GM21367 (cell line): ENCODE results near the gene PCNX4.

ENCODE experiments used
- ATAC-seq: cut with Tn5 transposase; IDR thresholded peaks from one replicate; pipeline ENCODE4 v1.9.1; 2021; ENCODE audit not compliant: unreplicated experiment

PCNX4 gene

DNA sequence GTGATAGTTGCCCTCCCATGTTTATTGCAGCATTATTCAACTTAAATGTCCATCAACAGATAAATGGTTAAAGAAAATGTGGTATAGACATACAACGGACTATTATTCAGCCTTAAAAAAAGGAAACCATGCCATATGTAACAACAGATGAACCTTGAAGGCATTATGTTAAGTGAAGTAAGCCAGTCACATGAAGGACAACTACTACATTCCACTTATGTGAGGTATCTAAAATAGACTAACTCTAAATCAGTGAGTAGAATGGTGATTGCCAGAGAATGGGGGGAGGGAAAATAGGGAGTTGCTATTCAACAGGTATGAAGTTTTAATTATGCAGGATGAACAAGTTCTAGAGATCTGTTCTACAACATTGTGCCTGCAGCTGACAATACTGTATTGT lies 10.1 kb downstream of the PCNX4 start:
- ATAC-seq, result no peak

DNA sequence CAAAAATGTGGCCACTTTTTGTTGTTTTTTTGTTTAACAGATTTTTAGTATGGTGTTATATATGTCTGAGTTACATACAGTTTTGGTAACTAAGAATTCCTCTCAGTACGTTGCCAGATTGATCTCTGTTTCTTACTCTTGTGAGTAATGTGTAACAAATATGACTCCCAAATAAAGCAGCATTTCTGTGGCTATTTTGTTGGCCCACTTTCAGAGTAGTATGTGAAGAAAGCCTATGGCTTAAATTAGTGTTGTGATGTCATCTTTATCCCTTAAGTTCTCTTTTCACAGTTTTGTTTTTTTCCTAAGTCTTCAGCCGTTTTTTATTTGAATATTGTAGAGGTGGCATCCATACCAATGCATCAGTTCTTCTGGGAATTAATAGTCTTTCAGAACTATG lies 10.7 kb downstream of the PCNX4 start:
- ATAC-seq, result no peak

DNA sequence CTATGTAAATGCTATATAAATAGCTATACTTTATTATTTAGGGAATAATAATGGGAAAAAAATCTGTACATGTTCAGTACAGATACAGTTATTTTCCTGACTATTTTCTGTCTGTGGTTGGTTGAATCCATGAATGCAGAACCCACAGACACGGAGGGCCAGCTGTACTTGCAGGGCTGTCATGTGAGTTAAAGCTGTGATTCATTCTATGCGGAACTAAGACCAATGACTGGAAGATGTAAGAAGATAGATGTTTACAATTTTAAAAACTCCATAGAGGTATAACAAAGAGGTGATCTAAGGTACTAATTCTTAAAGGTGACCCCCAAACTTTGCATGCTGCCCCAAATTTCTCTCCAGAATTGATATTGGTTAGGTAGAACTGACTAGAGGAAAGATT lies 14.6 kb downstream of the PCNX4 start:
- ATAC-seq, result no peak

DNA sequence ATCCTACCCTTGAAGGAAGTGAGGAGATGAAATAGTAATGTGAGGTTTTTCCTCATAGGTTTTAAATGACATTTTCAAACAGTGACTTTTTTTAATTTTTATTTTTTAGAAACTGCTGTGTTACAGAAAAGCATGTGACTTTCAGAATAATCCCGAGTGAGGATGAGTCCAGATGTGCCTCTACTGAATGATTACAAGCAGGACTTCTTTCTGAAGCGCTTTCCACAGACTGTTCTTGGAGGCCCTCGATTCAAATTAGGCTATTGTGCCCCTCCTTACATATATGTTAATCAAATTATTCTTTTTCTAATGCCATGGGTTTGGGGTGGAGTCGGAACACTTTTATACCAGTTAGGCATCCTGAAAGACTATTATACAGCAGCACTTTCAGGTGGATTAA lies 15.8 kb downstream of the PCNX4 start:
- ATAC-seq, result no peak

DNA sequence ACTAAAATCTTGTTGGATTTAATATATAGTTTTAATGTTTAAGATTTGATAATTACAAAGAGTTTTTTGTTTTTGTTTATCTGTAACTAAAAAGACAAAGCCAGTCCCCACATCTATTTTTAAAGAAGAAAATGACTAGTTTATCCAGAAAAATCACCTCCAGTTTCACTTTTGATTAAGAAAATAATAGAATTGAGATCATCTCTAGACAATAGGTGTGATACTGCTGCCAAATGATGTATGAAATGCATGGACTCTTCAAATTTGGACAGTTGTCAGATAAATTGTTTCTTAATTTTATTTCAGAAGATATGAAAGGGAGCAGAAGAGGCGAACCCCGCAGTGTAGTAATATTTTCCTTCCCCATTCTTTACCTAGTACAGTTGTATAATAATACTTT lies 20.0 kb downstream of the PCNX4 start:
- no peak for ATAC-seq

DNA sequence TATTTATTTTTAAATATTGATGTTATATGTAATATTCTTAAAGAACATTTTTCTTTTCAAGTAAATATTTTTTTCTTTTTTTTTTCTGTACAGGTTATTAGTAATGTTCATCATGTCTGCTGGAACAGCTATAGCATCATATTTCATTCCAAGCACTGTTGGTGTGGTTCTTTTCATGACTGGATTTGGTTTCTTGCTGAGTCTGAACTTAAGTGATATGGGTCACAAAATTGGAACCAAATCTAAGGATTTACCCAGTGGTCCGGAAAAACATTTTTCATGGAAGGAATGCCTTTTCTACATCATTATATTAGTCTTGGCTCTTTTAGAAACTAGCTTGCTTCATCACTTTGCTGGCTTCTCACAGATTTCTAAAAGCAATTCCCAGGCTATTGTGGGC lies 23.2 kb downstream of the PCNX4 start:
- no peak for ATAC-seq

DNA sequence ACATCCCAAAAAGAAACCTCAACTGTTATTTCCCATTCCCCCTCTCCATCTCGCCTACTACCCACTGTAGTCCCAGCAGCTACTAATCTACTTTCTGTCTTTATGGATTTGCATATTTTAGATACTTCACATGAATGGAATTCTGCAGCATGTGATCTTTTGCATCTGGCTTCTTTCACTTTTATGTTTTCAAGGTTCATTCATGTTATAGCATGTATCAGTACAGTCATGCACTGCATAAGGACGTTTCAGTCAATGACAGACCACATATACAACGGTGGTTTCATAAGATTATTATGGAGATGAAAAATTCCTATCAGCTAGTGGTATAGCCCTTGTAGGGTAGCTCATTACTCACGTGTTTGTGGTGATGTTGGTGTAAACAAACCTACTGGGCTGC lies 24.5 kb downstream of the PCNX4 start:
- no peak for ATAC-seq

DNA sequence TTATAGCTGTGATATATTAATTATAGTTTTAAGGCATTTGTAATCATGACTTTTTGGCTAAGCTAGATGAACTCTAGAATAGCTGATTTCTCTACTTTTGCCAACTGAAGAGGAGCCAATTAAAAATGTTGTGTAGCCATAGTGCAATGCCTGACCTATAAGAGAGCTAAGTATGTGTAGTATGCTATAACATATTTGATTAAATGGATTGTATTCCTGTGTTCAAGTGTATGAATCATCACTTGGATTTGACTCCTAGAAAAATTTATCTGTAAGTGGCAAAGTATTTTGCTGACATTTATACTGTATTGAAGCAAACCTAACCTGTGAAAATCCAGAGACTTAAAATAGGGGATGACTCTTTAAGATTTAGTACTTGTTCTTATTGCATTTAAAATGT lies 34.2 kb downstream of the PCNX4 start:
- no peak for ATAC-seq

DNA sequence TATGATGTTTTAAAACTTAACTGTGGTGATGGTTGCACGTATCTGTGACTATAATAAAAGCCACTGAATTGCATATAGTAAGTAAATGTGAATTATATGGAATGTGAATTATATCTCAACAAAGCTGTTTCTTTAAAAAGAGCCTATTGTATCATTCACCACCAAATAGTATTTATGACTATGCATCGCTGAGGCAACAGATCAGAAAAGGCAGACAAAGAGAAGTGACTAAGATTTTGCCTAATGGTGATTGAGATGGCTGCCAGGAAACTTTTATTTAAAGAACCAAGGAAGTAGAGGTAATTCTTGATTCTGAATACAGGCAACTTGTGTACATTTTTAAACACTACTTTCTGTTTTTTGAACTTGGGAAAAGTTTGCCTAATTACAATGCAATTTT lies 41.8 kb downstream of the PCNX4 start:
- no peak for ATAC-seq

DNA sequence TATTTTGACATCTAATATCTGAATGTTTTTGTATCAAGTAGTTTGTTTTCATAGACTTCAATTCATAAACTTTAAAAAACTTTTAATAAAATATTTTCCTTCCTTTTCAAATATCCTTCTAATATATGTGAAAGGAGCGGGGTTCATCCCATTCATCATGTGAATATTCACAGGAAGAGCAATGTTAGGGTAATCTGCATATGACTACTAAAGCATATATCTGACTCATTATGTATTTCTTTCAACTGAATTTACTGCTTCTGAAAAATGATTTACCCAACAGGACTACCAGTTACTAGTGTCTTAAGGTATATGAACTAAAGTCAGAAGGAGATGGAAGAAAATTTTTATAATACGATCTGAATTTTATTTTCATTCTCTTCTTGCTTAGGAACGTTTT lies 43.0 kb downstream of the PCNX4 start:
- ATAC-seq, result no peak

DNA sequence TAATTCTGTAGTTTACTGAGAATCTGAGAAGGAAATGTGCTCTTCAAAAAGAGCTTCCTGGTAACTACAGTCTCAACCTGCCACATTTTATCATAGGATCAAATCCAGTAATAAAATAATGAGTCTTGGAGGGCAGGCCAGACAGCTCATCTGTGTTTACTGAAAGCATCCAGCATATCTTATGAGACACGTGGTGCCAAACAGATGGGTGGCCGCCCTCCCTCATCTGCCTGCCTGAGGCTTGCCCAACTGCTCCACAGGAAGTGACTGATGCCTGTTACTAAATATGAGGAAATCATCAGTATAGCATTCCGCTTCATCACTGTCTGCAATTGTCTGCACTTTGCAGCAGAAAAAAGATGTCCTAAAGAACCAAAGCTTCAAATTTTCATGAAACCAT lies 60.0 kb downstream of the PCNX4 start:
- ATAC-seq, result peak; percentile 93

DNA sequence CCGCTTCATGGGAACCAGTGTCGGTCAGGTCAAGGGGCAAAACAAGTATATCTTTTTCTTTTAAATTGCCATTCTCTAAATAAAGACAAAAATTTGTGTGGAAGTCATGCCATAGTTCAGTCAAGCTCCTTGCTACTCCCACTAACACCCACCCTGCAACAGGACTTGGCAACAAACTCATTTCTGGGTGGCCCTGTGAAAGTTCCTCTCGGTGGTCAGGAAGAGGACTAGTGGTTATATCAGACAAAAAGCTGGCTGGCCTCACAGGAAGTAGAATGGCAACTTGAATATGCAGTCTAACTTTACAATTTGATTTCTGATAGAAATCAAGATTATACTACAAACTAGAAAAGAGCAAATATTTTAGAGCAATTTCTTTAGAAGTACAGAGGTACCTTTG lies 62.3 kb downstream of the PCNX4 start:
- ATAC-seq, result no peak

DNA sequence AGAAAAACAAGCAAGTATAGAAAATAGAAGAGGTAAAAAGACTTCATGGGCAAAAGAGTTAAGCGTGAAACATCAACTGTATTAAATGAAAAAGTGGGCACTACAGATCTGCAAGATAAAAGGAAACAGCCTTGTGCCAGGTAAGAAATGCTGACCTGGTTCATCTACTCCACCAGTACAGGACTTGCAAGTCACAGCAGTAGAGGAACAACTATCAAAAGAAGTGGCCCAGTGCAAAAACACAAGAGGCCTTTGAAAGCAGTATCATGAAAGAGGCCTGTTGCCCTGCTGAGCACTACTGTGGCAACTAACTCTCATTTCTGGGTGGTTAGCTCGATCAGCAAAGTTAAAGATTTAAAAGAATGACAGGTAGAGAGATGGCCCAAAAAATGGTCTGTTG lies 62.9 kb downstream of the PCNX4 start:
- no peak for ATAC-seq

DNA sequence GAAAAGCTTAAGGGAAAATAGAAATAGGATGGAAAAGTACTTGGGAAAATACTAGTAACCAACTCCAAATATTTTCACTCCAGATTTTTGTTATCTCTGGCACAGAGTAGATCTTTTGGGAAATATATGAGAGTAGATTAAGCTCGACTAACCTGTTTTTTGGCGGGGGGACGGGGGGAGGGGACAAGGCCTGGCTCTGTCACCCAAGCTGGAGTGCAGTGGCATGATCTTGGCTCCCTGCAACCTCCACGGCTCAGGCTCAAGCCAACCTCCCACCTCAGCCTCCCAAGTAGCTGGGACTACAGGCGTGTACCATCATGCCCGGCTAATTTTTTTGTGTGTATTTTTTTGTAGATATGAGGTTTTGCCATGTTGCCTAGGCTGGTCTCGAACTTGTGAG lies 68.7 kb downstream of the PCNX4 start:
- no peak for ATAC-seq

DNA sequence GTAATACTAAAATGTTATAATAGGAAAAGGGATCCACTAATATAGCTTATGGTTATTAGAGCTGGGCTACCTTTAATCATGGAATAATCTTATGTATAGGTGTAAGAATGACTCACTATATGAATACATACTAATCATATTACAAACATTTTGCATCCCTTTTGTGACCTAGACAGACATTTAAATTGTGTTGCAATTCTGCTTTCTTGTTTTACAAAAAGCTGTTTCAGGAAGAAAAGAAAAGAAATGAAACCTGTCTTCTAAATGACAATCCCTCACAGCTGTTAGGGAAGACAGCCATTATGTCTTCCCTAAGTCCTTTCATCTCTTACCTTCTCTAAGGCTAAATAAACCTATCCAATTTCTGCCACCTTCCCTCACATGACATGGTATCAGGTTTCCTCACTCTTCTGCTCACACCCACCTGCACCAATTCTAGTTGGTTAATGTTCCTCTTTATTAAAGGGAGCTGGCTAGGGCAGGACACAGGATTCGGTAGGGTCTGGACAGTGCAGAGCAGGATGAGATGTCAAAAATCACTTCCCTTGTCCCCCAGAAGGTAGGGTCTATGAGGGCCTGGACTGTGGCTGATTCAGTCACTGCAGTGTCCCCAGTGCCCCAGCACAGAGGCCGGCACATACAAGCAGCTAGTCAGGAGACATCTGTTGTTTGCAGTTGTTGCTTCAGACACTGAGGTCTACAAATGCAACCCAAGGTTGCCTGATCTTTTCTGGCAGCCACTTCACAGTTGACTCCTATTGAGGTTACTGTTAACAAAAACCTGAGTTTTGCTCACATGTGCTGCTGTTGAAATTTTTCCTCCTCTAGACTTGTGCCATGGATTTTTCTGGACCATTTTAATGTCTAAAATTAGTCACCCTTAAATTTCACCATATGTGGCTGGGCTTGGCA lies 69.7 kb downstream of the PCNX4 start:
- no peak for ATAC-seq

DNA sequence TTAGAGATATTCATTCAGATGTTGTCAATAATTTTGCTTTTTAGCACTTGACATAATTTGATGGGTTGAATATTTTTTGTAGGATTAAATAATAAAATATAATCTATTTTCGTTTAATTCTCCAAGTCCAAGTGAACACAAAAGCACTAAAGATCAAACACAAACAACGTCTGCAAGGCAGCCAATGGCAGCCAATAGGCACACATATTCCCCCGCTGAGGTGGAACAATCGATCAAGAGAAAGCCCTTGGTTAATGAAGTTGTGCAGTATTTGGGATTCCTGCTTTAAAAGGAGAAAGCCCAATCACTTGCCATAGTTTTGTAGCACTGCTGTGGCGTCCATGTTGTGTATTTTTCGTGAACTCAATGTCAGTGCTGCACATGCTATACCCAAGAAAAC lies 72.0 kb downstream of the PCNX4 start:
- ATAC-seq, result no peak

DNA sequence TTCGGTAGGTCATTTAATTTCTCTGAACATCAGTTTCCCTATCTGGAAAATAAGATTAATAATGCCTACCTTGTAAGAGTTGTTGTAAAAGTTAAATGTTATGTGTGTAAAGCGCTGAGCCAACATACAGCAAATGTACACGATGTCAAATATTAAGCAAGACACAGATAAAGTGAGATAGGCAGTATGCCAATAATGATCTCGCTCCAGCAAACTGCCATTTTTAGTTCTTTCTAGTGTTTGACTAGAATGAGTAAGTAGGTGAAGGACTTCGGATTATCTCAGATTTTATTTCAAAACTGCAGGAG lies 72.6 kb downstream of the PCNX4 start:
- peak; percentile 7 for ATAC-seq

DNA sequence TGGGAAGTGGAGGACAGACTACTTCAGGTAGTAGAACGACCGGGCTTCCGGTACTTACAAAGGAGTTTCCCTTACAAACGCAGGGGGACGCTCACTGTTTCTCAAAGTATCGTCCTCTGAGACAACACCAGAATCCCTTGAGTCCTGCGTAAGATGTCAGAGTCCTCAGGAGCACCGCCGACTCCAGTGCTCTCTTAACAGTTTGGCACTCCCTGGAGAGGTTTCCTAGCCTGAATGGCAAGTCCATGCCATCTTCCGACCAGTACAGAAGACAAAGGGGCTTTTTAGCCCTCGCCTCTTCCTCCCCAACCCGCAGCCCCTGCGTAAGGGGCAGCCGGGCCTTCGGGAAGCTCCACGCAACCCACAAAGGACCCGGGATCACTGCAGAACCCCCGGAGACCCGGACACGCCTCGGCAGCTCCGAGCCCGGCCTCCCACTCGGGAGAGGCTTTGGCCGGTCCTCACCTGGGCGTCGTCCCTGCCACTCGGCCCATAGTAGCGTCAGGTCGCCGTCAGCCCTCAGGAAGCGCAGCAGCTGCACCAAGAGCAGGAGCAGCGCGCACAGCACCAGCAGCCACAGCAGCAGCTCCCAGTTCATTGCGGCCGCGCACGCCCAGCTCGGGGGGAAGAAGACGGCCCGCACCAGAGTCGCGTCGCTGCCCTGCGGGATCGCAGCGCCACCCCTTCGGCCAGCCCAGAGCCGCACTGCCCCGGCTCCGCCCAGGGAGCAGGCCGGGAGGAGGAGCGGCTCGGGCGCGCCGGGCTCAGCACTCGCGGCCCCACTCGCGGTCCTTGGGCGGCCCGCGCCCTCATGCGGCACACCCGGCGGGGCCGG lies 73.2 kb downstream of the PCNX4 start, which contains the start of gene DHRS7:
Gene DHRS7 (minus strand): TSS at position 687 of the 835 bp plus-strand sequence. CDS start 89 bp downstream, at position 598.
- peak; percentile 85 for ATAC-seq

DNA sequence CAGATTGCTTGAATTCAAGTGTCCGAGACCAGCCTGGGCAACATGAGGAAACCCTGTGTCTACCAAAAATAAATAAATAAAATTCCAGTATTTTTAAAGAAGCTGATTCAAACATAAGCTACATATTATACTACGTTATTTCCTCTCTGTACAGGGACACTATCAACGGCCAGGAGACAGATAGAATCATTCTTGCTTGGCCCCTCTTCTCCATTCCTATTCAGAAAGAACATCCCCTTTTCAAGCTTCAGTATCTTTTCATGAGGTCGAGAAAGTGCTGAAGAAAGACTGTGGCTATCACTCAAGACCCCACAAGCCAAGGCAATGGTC lies 73.8 kb downstream of the PCNX4 start:
- no peak for ATAC-seq

DNA sequence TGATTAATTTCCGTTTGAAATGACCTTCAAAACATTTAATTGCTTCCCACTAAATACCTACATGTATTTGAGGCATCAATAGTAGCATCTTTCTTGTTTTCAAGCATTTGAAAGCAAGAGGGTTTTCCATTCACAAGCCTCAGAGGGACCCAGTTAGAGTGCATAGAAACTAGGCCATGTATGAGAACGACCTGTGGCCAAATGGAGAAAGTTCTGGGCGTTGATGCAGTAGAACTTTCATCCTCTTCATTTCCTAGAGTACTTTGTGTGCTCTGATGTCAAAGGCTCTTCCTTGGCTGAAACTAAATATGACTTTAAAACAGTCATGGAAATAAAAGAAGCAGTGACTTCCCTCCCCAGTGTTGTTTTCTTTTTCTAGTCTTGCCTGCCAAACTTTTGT lies 74.4 kb downstream of the PCNX4 start:
- ATAC-seq, result no peak

DNA sequence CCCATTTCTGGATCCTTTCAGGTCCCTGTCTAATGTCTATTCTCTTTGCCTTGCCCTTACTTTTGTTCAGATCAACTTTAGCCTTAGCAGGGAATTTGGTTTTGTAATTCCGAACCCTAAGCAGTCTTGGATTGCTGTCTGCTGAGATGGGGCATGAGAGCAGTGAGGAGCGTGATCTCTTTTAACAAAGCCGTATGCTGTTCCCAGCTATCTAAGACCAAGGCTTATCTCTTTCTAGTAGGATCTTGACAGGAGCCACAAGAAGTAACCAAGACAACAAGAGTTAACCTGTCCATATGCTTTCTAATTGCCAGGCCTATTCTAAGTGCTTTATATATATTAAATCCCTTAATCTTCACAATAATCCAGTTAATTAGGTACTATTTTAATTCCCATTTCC lies 78.0 kb downstream of the PCNX4 start:
- no peak for ATAC-seq

DNA sequence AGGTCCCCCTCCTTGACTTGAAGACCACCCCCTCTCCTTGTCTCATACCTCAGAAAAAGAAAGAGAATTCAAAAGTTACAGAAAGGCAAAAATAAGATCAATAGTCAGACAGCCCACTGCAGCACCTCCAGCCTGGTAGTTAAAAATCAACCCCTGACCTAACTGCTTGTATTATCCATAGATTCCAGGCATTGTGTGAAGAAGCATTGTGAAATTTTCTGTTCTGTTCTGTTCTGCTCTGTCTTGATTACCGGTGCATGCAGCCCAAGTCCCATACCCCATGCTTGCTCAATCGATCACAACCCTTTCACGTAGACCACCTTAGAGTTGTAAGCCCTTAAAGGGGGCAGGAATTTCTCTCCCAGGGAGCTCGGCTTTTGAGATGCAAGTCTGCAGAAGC lies 79.2 kb downstream of the PCNX4 start:
- no peak for ATAC-seq
